HK-2 (cell line): ENCODE data around the gene ZW10.

Experiments used
- DNase-seq: peaks from one replicate; pipeline ENCODE4 v3.0.0-alpha.2; 2018; ENCODE audit not compliant: unreplicated experiment

ZW10 gene

DNA sequence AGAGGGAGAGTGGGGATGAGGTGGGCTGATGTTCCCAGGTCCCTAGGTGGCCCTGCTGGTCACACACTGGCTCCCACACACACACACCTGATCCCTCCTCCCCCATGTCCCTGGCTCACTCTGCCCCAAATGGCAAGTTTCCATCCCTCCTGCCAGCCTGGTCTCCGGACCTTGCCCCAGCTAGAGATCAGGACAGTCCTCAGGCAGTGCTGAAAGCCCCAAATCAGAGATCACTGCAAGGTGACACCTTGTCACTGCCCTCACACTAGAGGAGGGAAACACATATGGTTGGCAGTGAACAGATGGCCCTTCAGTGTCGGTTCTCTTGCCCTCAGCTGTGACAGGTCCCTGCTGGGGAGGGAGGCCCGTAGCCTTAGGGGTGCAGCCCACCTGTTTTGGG lies 75.0 kb downstream of the ZW10 start:
- DNase-seq: no peak

DNA sequence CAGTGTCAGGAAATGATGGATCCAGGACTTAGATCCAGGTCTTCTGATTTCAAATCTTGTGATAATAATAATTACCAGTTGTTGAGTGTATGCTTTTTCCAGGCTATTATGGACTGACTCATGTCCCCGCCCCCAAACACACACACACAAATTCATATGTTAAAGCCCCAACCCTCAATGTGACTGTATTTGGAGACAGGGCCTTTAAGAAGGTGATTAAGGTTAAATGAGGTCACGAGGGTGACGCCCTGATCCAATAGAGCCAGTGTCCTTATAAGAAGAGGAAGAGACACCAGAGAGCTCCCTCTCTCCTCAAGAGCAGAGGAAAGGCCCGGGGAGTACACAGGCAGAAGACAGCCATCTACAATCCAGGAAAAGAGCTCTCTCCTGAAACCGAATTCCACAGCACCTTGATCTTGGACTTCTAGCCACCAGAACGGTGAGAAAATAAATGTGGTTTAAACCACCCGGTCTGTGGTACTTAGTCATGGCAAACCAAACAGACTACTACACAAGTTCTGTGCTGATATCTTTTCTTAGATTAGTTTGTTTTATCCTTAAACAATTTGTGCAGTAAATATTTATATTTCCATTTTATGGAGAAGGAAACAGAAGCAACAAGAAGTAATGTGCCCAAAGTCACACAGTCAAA lies 75.6 kb downstream of the ZW10 start:
- DNase-seq: no peak

DNA sequence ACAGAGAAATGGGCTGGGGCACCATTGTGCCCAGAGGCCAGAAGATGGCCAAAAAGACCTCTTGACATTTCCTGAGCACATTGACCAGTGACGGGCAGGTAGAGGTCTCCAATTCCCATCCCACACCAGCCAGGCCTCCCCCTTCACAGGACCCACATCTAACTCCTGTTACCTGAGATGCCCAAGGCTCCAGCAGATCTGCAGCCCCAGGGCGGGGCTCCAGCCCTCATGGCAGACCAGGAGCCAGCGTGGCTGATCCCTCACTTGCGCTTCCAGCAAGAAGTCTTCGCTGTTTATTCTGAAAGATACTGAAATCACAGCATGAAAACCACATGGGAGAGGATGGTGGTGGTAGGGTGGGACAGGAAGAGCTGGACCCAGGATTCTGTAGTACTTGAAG lies 76.4 kb downstream of the ZW10 start:
- DNase-seq: no peak

DNA sequence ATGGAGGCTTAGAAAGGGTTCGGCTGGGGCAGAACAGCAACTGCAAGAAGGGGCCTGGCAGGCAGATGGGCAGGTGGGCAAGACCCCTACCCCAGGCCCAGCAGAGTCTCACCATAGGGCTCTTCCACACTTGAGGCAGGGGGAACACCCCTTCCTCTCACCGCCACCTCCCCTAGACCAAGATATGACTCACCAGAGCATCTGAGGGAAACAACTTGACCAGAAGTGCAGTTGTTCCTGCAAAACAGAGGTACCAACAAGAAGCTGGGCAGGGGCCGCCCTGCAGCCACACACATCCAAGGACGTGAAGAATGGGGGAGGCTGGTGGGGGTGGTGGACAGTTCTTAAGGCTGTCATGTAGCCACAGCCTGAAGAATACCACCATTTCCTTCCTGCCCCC lies 78.3 kb downstream of the ZW10 start:
- DNase-seq: no peak

DNA sequence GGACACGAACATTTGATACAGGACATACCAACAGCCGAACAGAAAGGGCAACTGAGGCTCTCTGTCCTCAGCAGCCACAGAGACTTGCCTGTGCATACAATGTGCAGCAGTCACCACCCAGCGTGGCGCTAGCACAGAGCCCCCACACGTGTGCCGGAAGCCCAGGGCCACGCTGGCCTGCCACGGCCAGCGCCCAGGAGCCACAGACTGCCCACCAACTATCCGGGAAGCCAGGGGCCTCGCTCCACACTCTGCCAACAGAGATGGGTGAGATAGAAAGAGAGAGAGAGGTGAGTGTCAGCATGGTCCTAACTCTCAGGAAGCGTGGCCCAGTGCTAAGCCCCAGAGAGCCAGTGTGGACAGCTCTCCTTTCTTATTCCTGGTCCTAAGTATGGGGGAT lies 79.1 kb downstream of the ZW10 start:
- no peak for DNase-seq

DNA sequence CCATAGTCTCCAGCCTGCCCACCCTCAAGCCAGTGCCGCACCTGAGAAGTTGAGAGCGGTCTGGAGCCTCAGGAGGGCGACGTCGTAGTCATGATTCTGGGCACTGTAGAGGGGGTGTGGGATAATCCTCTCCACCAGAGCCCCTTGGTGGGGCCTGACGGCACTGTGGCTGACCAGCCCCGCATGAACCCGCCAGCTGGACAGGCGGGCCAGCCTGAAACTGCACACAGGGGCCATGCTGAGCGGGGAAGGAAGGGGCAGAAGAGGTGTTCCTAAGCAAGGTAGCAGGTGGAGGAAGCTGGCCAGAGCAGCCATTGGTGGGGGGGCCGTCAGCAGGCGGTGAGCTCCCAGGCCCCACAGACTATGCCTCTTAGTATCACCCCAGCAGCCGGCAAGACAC lies 80.5 kb downstream of the ZW10 start:
- DNase-seq: no peak

DNA sequence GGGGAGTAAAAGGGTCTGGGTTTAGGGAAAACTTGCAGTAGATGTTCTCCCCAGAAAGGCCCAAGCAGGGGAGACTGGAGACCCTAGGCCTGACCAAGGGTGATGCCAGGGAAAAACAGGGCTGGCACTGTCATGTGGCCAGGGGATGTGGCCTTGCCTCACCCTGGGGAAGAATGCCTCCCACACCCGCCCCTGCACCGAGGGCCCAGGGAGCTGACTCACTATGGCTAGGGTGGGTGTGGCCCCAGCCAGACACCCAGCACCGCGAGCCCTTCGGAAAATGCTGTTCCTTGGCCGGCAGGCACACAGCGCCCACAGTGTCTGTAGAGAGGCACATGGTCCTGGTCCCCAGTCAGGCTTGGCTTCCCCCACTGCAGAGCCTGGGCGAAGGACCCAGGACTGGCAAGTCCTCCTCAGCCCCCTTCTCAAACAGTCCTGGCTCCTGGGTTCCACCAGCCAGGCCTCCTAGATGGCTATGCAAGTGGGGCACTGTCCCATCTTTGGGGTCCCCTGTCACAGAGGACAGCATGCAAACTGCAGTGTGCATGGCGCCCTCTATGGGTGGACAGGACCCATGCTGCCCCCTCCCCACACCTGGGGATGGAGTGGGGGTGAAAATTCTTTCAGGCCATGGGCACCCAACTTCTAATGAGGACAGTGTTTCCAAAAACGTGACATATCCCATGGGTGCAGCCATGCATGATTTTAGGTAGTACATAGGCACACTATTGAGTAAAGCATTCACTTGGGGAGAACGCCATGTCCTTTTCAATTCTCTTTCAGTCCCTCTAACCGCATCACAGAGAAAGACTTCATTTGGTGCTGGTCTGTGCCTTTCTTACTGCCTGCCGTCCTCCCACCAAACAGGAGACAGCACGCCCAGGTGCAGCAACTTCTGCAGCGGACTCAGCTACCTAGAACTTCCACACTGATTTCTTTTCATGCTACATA lies 82.6 kb downstream of the ZW10 start:
- DNase-seq: peak; percentile 76

DNA sequence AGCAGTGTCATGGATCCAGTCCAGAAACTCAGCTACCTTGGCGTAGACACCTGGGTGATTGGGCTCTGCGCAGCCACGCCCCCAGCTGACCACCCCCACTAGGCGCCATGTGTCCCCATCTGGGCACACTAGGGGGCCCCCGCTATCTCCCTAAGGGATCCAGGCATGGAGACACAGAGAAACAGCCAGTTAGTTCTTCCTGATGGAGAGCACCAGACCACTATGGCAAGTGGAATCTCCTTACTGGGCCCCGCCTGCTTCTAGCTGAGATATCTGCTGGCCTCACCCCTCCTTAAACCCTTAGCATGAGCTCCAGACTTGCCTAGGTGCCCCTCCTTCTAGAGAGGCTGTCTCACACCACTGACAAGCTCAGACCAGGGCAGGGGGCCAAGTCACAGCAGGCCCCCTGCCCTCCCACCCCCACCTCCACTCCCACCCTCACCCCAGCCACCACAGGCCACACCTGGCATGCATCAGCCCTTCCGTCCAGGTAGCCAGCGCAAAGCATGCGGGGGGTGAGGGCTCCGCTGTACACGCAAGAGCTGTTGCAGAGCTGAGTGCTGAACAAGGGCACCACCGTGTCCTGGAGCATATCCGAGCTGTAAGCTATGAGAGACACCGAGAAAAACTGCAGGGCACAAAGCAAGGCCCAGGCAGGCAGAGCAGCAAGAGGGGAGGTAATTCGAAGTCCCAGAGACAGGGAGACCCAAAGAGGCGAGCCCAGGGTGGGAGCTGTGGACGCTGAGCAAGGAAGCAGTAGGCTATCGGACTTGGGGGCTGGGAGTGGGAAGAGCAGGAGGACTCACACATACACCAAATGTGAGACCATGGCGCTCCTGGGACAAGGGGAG lies 83.5 kb downstream of the ZW10 start:
- DNase-seq: no peak

DNA sequence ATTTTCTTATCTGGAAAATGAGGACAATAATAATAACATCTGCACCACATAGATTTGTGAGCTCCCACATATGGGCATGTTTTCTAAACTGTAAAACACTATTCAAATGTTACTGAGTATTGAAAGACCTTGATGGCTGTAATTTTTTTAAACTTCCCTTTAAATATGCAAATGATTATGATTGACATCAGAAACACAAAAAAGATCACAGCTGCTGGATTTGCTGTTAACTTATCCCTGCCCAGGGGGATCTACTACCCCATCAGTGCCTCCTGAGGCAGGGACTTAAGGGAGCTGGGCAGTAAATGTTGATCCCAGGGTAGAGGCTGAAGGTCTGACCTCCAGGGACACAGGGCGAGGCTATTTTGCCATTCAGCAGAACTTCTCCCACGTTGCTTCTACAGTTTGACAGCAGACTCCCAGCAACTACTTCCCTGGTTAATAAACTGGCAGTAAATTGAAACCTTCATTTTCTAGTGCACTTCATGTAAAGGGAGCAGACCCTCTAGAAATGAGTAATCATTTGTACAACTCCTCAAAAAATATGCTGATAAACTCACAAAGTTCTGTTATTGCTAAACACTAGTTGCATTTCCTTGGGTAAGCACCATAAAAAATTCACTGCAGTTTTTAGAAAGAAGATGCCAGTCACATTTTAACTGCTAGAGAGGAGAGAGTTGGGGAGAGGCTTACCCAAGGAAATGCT lies 87.7 kb downstream of the ZW10 start:
- DNase-seq: no peak

DNA sequence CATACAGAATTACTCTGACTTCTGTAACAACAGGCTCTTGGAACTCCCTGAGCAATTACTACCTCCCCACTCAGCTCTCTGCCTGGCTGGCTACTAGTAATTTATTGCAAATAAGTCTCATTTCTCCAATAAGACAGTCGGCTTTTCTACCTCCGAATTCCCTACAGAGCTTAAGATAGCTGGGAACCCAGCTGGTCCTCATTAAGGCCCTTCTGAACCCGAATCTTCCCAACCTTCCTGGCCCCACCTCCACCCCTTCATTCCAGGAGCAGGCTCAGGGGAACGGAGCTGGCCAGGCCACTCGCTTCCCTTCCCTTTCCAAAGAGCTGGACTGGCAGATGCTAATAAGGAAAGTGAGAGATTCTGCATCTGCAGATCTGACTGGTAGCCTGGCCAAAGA lies 89.0 kb downstream of the ZW10 start:
- no peak for DNase-seq

DNA sequence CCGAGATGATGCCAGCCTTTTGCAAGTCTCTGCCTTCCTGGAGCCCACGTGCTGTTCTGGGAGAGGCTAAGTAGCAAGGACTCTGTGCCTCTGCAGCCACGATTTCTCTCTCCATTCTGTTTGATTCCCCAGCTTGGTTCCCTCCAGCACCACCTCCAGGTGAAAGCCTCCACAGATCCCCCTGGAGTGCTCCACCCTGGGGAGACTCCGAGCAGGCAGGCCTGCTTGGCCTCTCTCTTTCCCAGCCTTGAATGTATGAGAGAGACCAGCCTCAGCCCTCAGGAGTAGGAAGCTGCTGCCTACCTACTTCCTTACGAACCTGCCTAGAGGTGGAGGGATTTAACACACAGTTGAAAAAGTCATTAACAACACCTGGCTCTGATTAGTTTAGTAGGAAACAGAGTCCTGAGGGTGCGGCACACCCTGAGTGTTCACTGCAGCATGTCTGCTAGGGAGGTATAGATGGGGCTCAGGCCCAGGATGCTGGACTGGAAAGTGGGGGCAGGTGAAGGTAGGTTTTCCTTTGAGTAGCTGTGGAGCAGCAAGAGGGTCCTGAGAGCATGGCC lies 89.9 kb downstream of the ZW10 start:
- DNase-seq: no peak
